Effector memory CD4-positive, alpha-beta T cell (primary cell): Measurements from ENCODE around the gene GRK4.
"Not testable (repeated sequence)": the region's sequence is repeated elsewhere in the genome, so short reads cannot be mapped to it uniquely, and the experiment has no call there.

ENCODE experiments used
- DNase-seq, 3 donors: peaks; one replicate each; pipeline ENCODE4 v3.0.0-alpha.2; 2020
- H3K27ac ChIP-seq: 2 replicates; pipeline ENCODE4 v1.7.0; 2013; ENCODE audit warnings: mild to moderate bottlenecking, low read length, moderate library complexity; ENCODE audit not compliant: insufficient read depth, poor library complexity, severe bottlenecking
- H3K27me3 ChIP-seq: replicated peaks from 2 replicates; pipeline ENCODE4 v1.7.0; 2013; ENCODE audit warnings: mild to moderate bottlenecking, low read length; ENCODE audit not compliant: insufficient read depth, control insufficient read depth, poor library complexity, severe bottlenecking
- H3K36me3 ChIP-seq: 2 replicates; pipeline ENCODE4 v1.7.0; 2013; ENCODE audit warnings: mild to moderate bottlenecking, low read length, moderate library complexity; ENCODE audit not compliant: control insufficient read depth, insufficient read depth
- H3K4me1 ChIP-seq: 2 replicates; pipeline ENCODE4 v1.7.0; 2013; ENCODE audit warnings: low read length, mild to moderate bottlenecking; ENCODE audit not compliant: control insufficient read depth, insufficient read depth, poor library complexity, severe bottlenecking
- H3K4me3 ChIP-seq: 2 replicates; pipeline ENCODE4 v1.7.0; 2013; ENCODE audit warnings: low read length, low read depth, mild to moderate bottlenecking; ENCODE audit not compliant: insufficient read depth, poor library complexity, severe bottlenecking
- H3K9me3 ChIP-seq: 2 replicates; pipeline ENCODE4 v1.7.0; 2013; ENCODE audit warnings: mild to moderate bottlenecking, low read length, moderate library complexity; ENCODE audit not compliant: control insufficient read depth
- total RNA-seq, 3 donors: gene quantifications; one replicate each; lab custom pipeline; 2026; lab: John Stamatoyannopoulos, UW

GRK4 gene
- 1.9 to 3.9 (median 2.4) reads per million in 3 donors for total RNA-seq

DNA sequence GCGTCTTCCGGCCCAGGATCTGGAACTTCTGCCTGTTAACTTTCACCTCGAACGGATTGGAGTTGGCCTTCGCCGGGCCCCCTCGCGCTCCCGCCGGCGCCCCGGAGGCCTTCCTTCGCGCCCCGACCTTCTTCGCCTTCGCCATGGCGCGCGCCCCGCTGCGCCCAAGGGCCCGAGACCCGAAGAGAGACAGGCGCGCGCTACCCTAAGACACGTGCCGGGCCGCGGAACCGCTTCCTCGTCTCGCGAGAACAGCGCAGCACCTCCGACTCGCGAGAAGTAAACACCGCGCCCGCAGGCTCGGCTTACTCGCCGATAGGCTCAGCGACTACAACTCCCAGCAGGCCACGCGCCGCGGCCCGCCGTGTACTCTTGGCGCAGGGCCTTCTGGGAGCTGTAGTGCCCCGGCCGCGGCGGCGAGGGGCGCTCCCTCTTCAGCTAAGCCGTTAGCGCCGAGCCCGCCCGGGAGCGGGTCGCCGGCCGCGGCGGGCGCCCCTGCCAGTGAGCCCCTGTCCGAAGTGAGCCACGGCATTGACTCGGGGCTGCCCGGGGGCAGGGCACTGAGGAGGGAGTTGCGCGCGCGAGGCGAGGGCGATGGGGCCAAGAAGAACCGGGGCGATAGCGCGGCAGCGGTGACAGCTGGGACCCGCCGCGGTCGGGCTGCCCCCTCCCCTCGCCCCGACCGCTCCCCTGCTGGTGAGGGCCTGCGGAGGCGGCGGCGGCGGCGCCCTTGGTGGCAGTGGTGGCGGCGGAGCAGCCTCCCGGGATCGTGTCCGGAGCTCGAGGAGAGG lies at the start of gene GRK4, which contains the start of gene NOP14:
Gene GRK4, plus strand, starts transcription at position 397 of the 791 bp plus-strand sequence. CDS start 500 bp downstream, outside the sequence.
Gene NOP14, minus strand, starts transcription at position 232 of the 791 bp plus-strand sequence. Its CDS starts 87 bp downstream, at position 145.
- Histone ChIP-seq H3K36me3 (peaks cover 5% of the 10 kb centered on the region), H3K27me3 (no peaks in the 10 kb centered on the region), H3K4me1 (peaks cover 15% of the 10 kb centered on the region), H3K4me3 (peak within 1 kb of the TSS; percentile 78), H3K9me3 (no peaks in the 10 kb centered on the region), H3K27ac (peak within 1 kb of the TSS; percentile 83)
- DNase-seq: peak; percentile 93 to 97 (median 95)

DNA sequence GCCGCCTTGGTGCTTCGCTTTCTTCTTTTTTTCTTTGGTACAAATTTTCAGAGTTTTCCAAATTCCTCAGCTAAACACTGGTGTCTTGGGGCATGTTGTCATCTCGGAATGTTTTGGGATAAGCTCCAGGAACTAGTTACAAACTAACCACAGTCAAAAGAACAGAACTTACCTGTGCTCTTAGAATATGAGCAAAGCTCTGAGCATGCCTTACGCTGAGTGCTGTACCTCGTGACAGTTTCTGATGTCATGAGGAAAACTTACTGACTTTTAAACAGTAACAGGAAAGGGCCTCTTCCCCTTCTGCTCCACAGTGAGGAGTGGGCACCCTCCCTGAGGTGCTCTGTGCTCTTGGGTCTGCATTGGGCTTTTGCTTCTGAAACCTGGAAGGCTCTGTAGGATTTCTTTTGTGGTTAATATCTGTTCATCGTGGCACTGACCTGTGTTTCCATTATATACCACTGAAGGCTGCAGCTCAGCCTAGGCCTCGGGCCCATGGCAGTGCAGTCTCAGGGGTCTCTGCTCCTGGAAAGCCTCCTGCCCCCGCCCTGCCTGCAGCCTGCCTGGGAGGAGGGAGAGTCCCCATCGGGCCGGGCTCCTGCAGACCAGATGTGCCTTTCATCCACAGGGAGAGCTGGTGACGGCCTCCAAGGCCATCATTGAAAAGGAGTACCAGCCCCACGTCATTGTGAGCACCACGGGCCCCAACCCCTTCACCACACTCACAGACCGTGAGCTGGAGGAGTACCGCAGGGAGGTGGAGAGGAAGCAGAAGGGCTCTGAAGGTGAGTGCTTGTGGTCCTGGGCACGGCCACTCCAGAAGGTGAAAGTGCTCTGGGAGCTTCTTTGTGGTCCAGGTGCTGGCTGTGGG lies 48.9 kb upstream of the GRK4 start:
- DNase-seq: no peak
- Histone ChIP-seq H3K9me3 (no peaks in the 10 kb centered on the region), H3K4me3 (no peak overlapping the region), H3K27ac (no peak overlapping the region), H3K36me3 (peaks cover 47% of the 10 kb centered on the region), H3K4me1 (no peaks in the 10 kb centered on the region), H3K27me3 (no peaks in the 10 kb centered on the region)

DNA sequence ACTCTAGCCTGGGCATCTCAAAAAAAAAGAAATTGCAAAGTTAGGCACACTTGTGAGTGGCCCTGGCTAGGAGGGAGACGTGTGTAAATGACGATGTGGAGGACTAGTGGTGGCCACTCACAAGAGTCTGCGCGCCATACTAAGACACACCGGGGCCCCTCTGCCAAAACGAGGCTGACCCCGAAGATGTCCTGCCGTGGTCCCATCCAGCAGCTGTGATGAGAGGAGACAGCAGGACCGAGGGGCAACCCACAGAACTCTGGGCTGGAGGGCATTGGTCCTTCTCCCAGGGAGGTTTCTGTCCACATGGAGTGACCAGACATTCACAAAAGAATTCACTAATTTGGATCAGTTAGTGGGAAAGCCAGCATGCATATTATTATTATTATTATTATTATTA lies 47.6 kb upstream of the GRK4 start:
- Histone ChIP-seq H3K27me3 (no peaks in the 10 kb centered on the region), H3K4me3 (no peak overlapping the region), H3K36me3 (peaks cover 36% of the 10 kb centered on the region), H3K27ac (no peak overlapping the region), H3K4me1 (no peaks in the 10 kb centered on the region), H3K9me3 (no peaks in the 10 kb centered on the region)
- DNase-seq: no peak

DNA sequence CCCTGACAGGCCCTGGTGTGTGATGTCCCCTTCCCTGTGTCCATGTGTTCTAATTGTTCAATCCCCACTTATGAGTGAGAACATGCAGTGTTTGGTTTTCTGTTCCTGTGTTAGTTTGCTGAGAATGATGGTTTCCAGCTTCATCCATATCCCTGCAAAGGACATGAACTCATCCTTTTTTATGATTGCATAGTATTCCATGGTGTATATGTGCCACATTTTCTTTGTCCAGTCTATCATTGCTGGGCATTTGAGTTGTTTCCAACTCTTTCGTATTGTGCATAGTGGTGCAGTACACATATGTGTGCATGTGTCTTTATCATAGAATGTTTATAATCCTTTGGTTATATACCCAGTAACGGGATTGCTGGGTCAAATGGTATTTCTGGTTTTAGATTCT lies 46.7 kb upstream of the GRK4 start:
- H3K4me3 ChIP-seq, H3K9me3 ChIP-seq, H3K27ac ChIP-seq, H3K27me3 ChIP-seq, DNase-seq, H3K4me1 ChIP-seq: not testable (repeated sequence)
- H3K36me3 ChIP-seq: peaks cover 36% of the 10 kb centered on the region

DNA sequence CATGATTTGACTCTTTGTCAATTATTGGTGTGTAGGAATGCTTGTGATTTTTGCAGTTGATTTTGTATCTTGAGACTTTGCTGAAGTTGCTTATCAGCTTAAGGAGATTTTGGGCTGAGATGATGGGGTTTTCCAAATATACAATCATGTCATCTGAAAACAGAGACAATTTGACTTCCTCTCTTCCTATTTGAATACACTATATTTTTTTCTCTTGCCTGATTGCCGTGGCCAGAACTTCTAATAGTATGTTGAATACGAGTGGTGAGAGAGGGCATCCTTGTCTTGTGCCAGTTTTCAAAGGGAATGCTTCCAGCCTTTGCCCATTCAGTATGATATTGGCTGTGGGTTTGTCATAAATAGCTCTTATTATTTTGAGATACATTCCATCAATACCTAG lies 45.1 kb upstream of the GRK4 start:
- H3K4me3 ChIP-seq, H3K27ac ChIP-seq, H3K4me1 ChIP-seq, H3K9me3 ChIP-seq, DNase-seq, H3K27me3 ChIP-seq: not testable (repeated sequence)
- peaks cover 29% of the 10 kb centered on the region for H3K36me3 ChIP-seq

DNA sequence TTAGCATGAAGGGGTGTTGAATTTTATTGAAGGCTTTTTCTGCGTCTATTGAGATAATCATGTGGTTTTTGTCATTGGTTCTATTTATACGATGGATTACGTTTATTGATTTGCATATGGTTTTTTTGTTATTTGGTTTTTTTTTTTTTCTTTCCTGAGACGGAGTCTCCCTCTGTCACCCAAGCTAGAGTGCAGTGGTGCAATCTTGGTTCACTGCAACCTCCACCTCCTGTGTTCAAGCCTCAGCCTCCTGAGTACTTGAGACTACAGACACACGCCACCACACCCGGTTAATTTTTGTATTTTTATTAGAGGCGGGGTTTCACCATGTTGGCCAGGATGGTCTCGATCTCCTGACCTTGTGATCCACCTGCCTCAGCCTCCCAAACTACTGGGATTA lies 44.7 kb upstream of the GRK4 start:
- H3K36me3 ChIP-seq: peaks cover 28% of the 10 kb centered on the region
- H3K27ac ChIP-seq, H3K4me1 ChIP-seq, H3K27me3 ChIP-seq, H3K4me3 ChIP-seq, H3K9me3 ChIP-seq, DNase-seq: not testable (repeated sequence)

DNA sequence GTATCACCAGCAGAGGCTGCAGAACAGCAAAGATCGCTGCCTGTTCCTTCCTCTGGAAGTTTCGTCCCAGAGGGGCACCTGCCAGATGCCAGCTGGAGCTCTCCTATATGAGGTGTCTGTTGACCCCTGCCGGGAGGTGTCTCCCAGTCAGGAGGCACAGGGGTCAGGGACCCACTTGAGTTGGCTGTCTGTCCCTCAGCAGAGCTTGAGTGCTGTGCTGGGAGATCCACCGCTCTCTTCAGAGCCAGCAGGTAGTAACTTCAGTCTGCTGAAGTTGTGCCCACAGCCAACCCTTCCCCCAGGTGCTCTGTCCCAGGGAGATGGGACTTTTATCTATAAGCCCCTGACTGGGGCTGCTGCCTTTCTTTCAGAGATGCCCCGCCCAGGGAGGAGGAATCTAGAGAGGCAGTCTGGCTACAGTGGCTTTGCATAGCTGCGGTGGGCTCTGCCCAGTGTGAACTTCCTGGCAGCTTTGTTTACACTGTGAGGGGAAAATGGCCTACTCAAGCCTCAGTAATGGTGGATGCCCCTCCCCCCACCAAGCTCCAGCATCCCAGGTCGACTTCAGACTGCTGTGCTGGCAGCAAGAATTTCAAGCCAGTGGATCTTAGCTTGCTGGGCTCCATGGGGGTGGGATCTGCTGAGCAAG lies 40.8 kb upstream of the GRK4 start:
- DNase-seq, H3K9me3 ChIP-seq, H3K4me3 ChIP-seq, H3K27me3 ChIP-seq, H3K4me1 ChIP-seq: not testable (repeated sequence)
- Histone ChIP-seq H3K27ac (peak overlapping the region; percentile 25), H3K36me3 (peaks cover 40% of the 10 kb centered on the region)

DNA sequence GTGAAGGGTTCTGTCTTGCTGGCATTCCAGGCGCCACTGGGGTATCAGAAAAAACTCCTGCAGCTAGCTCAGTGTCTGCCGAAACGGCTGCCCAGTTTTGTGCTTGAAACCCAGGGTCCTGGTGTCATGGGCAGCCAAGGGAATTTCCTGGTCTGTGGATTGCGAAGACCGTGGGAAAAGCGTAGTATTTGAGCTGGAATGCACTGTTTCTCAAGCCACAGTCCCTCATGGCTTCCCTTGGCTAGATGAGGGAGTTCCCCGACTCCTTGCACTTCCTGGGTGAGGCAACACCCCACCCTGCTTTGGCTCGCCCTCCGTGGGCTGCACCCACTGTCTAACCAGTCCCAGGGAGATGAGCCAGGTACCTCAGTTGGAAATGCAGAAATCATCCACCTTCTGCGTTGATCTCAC lies 40.2 kb upstream of the GRK4 start:
- Histone ChIP-seq H3K4me1 (peaks cover 9% of the 10 kb centered on the region), H3K36me3 (peaks cover 46% of the 10 kb centered on the region), H3K4me3 (no peak overlapping the region), H3K27ac (peak overlapping the region; percentile 25), H3K27me3 (no peaks in the 10 kb centered on the region), H3K9me3 (no peaks in the 10 kb centered on the region)
- DNase-seq: no peak

DNA sequence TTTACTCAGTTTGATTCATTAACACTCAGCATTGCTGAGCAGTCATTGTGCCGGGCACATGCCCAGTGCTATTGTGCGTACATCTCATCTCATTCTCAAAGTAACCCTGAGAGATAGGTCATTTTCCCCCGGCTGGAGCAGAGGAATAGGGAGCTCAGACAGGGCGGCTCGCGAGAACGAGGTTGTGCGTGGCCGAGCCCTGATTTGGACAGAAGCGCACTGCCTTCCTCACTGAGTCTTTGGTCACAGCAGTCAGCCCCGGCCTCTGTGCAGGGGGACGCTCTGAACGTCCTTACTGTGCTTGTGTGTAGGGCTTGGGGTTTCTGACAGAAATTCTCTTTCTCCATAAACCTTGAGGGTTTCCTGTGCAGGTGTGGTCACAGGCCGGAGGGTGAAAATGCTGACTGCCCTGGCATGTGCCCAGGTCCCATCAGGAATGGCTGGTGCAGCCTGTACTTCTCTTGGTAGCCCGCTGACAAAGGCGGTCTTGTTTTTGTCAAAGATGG lies 39.6 kb upstream of the GRK4 start:
- Histone ChIP-seq H3K27ac (peak overlapping the region; percentile 25), H3K4me1 (peaks cover 9% of the 10 kb centered on the region), H3K9me3 (no peaks in the 10 kb centered on the region), H3K36me3 (peaks cover 51% of the 10 kb centered on the region), H3K4me3 (no peak overlapping the region), H3K27me3 (no peaks in the 10 kb centered on the region)
- no peak for DNase-seq
